Neuronal stem cell (in vitro differentiated cells): ENCODE results near the gene AK9.
"Not testable (repeated sequence)": the region's sequence is repeated elsewhere in the genome, so short reads cannot be mapped to it uniquely, and the experiment has no call there.

Experiments used
- DNase-seq: peaks from one replicate; pipeline ENCODE4 v3.0.0-alpha.2; 2013; ENCODE audit warnings: low spot score
- H2AFZ ChIP-seq: one replicate; pipeline ENCODE4 v1.6.1; 2013; ENCODE audit warnings: mild to moderate bottlenecking, low read length, inconsistent platforms
- H2AK5ac ChIP-seq: 2 replicates; pipeline ENCODE4 v1.6.1; 2013; ENCODE audit warnings: low read depth, mild to moderate bottlenecking, inconsistent platforms, low read length, moderate library complexity, mixed read lengths
- H2BK120ac ChIP-seq: 2 replicates; pipeline ENCODE4 v1.6.1; 2013; ENCODE audit warnings: low read depth, mild to moderate bottlenecking, inconsistent platforms, low read length, moderate library complexity, mixed read lengths
- H2BK12ac ChIP-seq: one replicate; pipeline ENCODE4 v1.6.1; 2013; ENCODE audit warnings: low read length, inconsistent platforms
- H2BK15ac ChIP-seq: 2 replicates; pipeline ENCODE4 v1.6.1; 2013; ENCODE audit warnings: mild to moderate bottlenecking, low read length, inconsistent platforms, mixed read lengths
- H2BK5ac ChIP-seq: one replicate; pipeline ENCODE4 v1.6.1; 2013; ENCODE audit warnings: inconsistent platforms, mild to moderate bottlenecking, low read length, moderate library complexity
- H3K14ac ChIP-seq: one replicate; pipeline ENCODE4 v1.6.1; 2013; ENCODE audit warnings: low read length, inconsistent platforms
- H3K18ac ChIP-seq: 2 replicates; pipeline ENCODE4 v1.6.1; 2013; ENCODE audit warnings: low read length, inconsistent platforms
- H3K23ac ChIP-seq: 2 replicates; pipeline ENCODE4 v1.6.1; 2013; ENCODE audit warnings: low read depth, mild to moderate bottlenecking, mixed read lengths, low read length, inconsistent platforms; ENCODE audit not compliant: poor library complexity
- H3K27ac ChIP-seq: replicated peaks from 3 replicates; pipeline ENCODE4 v1.5.1; 2013; ENCODE audit warnings: low read length, inconsistent platforms
- H3K27me3 ChIP-seq, 3 experiments: 2 replicates each; pipeline ENCODE4 v1.6.1; 2013; ENCODE audit warnings: low read length in 3 of 3, mild to moderate bottlenecking in 2 of 3, inconsistent platforms in 1 of 3, low read depth in 1 of 3, mixed read lengths in 1 of 3, moderate library complexity in 1 of 3; ENCODE audit not compliant: control insufficient read depth in 3 of 3, insufficient read depth in 3 of 3
- H3K36me3 ChIP-seq, 2 donors: replicated peaks in 1 of 2; 2 replicates each; pipeline ENCODE4 v1.6.1; 2013; ENCODE audit warnings: low read length in 2 of 2; ENCODE audit not compliant: control insufficient read depth in 2 of 2, insufficient read depth in 2 of 2
- H3K4ac ChIP-seq: 2 replicates; pipeline ENCODE4 v1.6.1; 2013; ENCODE audit warnings: inconsistent platforms, mild to moderate bottlenecking, low read length, moderate library complexity
- H3K4me1 ChIP-seq, 2 donors: 1 replicate in 1 of 2; 2 replicates in 1 of 2; pipeline ENCODE4 v1.6.1; 2013; ENCODE audit warnings: low read length in 2 of 2, low read depth in 1 of 2; ENCODE audit not compliant: control insufficient read depth in 2 of 2, insufficient read depth in 1 of 2
- H3K4me2 ChIP-seq: one replicate; pipeline ENCODE4 v1.6.1; 2013; ENCODE audit warnings: mild to moderate bottlenecking, low read length, inconsistent platforms; ENCODE audit not compliant: insufficient read depth, poor library complexity, severe bottlenecking
- H3K4me3 ChIP-seq, 2 donors: 2 replicates each; pipeline ENCODE4 v1.5.1; 2013; ENCODE audit warnings: low read length in 2 of 2, mild to moderate bottlenecking in 2 of 2, inconsistent platforms in 1 of 2, moderate library complexity in 1 of 2
- H3K79me1 ChIP-seq: one replicate; pipeline ENCODE4 v1.6.1; 2013; ENCODE audit warnings: low read depth, mild to moderate bottlenecking, inconsistent platforms, low read length, moderate library complexity
- H3K9ac ChIP-seq: one replicate; pipeline ENCODE4 v1.6.1; 2013; ENCODE audit warnings: mild to moderate bottlenecking, low read depth, low read length, inconsistent platforms; ENCODE audit not compliant: poor library complexity
- H3K9me3 ChIP-seq, 2 donors: replicated peaks in 1 of 2; 2 replicates each; pipeline versions ENCODE3 to v1.6.1; 2013; ENCODE audit warnings: low read length in 2 of 2, mild to moderate bottlenecking in 2 of 2, inconsistent platforms in 1 of 2, low read depth in 1 of 2, mixed read lengths in 1 of 2, moderate library complexity in 1 of 2; ENCODE audit not compliant: control insufficient read depth in 2 of 2, insufficient read depth in 1 of 2
- H4K8ac ChIP-seq: one replicate; pipeline ENCODE4 v1.6.1; 2013; ENCODE audit warnings: low read depth, mild to moderate bottlenecking, inconsistent platforms, low read length, moderate library complexity
- H4K91ac ChIP-seq: one replicate; pipeline ENCODE4 v1.6.1; 2013; ENCODE audit warnings: low read length, low read depth, mild to moderate bottlenecking, inconsistent platforms; ENCODE audit not compliant: poor library complexity
- WGBS, 2 donors: extraction: QIAGEN DNeasy Blood & Tissue Kit; methylation state at CpG; one replicate each; pipeline ENCODE4 v1.1.7; 2013; ENCODE audit warnings: missing lambda C conversion rate in 2 of 2, mixed read lengths in 1 of 2; ENCODE audit not compliant: insufficient read length in 2 of 2, insufficient replicate concordance in 1 of 2; ENCODE audit errors: extremely low coverage in 2 of 2; 5-methylcytosine and 5-hydroxymethylcytosine counted together

The AK9 gene

DNA sequence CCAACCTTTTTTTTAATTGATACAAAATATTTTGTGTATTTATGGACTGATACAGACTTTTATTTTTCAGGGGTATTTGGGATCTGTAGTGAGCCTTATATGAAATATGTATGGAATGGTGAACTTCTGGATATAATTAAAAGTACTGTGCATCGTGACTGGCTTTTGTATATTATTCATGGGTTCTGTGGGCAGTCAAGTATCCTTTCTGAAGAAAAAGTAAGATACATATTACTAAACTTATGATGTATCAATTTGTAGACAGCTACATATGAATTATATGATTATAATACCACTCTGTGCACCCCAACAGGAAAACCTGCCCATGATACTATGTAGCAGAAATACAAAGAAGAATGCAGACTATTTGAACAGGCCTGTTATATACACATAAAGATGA lies 47.3 kb upstream of the AK9 start:
- Histone ChIP-seq H2AFZ (no peak overlapping the region), H3K4ac (no peak overlapping the region), H3K4me1 (peaks cover 0 to 1% of the 10 kb centered on the region in 2 donors), H2BK5ac (no peak overlapping the region), H3K27me3 (no peaks in the 10 kb centered on the region), H3K36me3 (peaks cover 2 to 3% of the 10 kb centered on the region in 2 donors), H2BK15ac (no peak overlapping the region), H3K18ac (no peak overlapping the region), H3K9ac (no peak overlapping the region), H2BK12ac (no peak overlapping the region), H4K8ac (no peak overlapping the region), H4K91ac (no peak overlapping the region), H2BK120ac (no peak overlapping the region), H3K14ac (no peak overlapping the region), H3K79me1 (no peaks in the 10 kb centered on the region), H3K4me2 (no peak overlapping the region), H2AK5ac (no peak overlapping the region), H3K23ac (no peak overlapping the region), H3K27ac (no peak overlapping the region), H3K9me3 (no peaks in the 10 kb centered on the region), H3K4me3 (no peak overlapping the region)
- DNase-seq = no peak
- WGBS, 2 donors = no CpG with 5 or more reads among the region's 1 CpG

DNA sequence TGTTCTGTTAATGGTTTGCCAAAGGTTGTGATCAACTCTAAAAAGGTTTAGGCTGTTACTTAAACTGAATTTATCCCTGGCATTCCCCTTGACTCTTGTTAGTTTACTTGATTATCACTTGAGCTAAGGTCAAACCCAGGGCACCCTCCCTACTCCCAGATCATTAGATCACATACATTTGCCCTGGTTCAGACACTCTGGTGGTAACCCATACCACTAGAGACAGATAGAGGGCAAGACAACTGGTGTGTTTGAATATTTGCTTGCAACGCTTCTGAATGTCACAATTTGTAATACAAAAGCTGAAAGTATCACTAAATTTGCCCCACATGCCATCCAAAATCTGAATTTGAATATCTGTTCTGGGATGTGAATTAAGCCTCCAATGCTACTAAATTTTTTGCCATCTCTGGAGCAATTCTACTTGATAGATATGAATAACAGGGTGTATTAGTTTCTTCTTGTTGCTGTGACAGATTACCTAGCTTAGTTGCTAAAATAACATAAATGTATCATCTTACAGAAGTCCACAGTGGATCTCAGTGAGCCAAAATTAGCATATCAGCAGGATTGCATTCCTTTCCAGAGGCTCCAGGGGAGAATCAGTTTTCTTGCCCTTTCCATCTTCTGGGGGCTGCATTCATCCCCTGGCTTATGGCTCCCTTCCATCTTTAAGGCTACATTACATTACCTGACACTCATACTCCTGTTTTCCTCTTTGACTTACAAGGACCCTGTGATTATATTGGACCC lies 45.4 kb upstream of the AK9 start:
- Histone ChIP-seq H2BK15ac (no peak overlapping the region), H3K14ac (no peak overlapping the region), H2BK12ac (no peak overlapping the region), H3K9me3 (no peaks in the 10 kb centered on the region), H2AK5ac (no peak overlapping the region), H3K27me3 (no peaks in the 10 kb centered on the region), H3K36me3 (peaks cover 2 to 3% of the 10 kb centered on the region in 2 donors), H3K27ac (no peak overlapping the region), H2BK5ac (no peak overlapping the region), H3K4me3 (no peak overlapping the region), H3K23ac (no peak overlapping the region), H3K4me2 (no peak overlapping the region), H2BK120ac (no peak overlapping the region), H4K91ac (no peak overlapping the region), H2AFZ (no peak overlapping the region), H3K4me1 (peaks cover 0 to 1% of the 10 kb centered on the region in 2 donors), H4K8ac (no peak overlapping the region), H3K18ac (no peak overlapping the region), H3K4ac (no peak overlapping the region), H3K79me1 (no peaks in the 10 kb centered on the region), H3K9ac (no peak overlapping the region)
- no peak for DNase-seq
- no CpG with 5 or more reads among the region's 1 CpG for WGBS, 2 donors

DNA sequence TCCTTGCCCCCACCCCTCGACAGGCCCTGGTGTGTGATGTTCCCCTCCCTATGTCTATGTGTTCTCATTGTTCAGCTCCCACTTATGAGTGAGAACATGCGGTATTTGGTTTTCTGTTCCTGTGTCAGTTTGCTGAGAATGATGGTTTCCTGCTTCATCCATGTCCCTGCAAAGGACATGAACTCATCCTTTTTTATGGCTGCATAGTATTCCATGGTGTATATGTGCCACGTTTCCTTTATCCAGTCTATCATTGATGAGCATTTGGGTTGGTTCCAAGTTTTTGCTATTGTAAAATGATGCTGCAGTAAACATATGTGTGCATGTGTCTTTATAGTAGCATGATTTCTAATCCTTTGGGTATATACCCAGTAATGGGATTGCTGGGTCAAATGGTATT lies 34.2 kb upstream of the AK9 start:
- H3K18ac ChIP-seq = not testable (repeated sequence)

DNA sequence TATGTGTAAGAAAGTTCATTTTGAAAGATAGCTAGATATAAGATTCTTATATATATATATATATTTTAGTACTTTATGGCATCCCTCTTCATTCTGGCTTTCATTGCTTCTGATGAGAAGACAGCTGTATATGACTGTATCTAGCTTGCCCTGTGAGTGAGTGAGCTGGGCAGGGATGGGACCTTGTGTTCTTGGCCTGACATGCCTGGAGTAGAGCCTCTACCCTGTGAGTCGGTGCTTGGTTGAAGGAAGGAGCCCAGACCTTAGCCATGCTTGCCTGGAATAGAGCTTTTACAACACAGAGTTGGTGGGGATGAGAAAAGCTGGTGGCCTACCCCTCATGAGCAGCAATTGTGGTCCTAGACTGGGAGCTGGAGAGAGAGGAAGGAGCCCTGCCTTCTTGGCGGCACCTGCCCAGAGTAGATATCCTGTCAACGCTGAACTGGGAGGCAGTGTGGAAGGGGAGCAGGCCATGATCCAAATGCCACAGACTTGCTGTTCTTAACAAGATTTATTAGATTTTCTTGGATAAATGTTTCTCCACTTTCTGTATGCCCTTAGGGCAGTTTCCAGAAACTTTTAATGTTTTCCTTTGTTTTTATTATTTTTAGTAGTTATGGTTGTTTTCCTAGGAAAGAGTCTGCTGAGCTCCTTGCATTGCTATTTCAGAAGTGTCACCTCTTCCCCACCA lies 31.7 kb upstream of the AK9 start:
- Histone ChIP-seq H2BK12ac (no peak overlapping the region), H3K9me3 (no peaks in the 10 kb centered on the region), H3K4me2 (no peak overlapping the region), H4K8ac (no peak overlapping the region), H3K23ac (no peak overlapping the region), H2AK5ac (no peak overlapping the region), H3K79me1 (peaks cover 4% of the 10 kb centered on the region), H3K27me3 (no peaks in the 10 kb centered on the region), H3K4me1 (no peaks in the 10 kb centered on the region), H3K14ac (no peak overlapping the region), H2AFZ (no peak overlapping the region), H3K18ac (peak overlapping the region; percentile 44), H3K4me3 (peak overlapping the region in 1 of 2 donors; percentile 18), H3K36me3 (peaks cover 2% of the 10 kb centered on the region in 2 donors), H3K9ac (no peak overlapping the region), H2BK15ac (no peak overlapping the region), H3K27ac (no peak overlapping the region), H4K91ac (no peak overlapping the region), H2BK120ac (no peak overlapping the region), H3K4ac (no peak overlapping the region), H2BK5ac (no peak overlapping the region)
- no peak for DNase-seq
- WGBS, 2 donors = no CpG with 5 or more reads among the region's 3 CpGs

More for the DNA sequence above, 34.2 kb upstream of the AK9 start:
- H3K4me1 ChIP-seq, H3K4me3 ChIP-seq, H4K91ac ChIP-seq, H2BK12ac ChIP-seq, H3K9ac ChIP-seq, H2BK15ac ChIP-seq, H3K27ac ChIP-seq, H3K36me3 ChIP-seq, H2AFZ ChIP-seq, H3K9me3 ChIP-seq, H3K14ac ChIP-seq, H4K8ac ChIP-seq, DNase-seq, H2BK120ac ChIP-seq, H3K79me1 ChIP-seq, H3K23ac ChIP-seq, H2BK5ac ChIP-seq, H3K4me2 ChIP-seq, H3K4ac ChIP-seq, H2AK5ac ChIP-seq, H3K27me3 ChIP-seq: not testable (repeated sequence)
- no CpG with 5 or more reads among the region's 3 CpGs for WGBS, 2 donors
